ENCODE results near the gene MSH4.
"Not testable (repeated sequence)": the region's sequence is repeated elsewhere in the genome, so short reads cannot be mapped to it uniquely, and the experiment has no call there.

- not testable (repeated sequence) for TF ChIP-seq CTCF (optimal IDR thresholded peaks at IDR 0.05 in 1 of 3, IDR thresholded peaks at IDR 0.05 in 1 of 3, conservative IDR thresholded peaks at IDR 0.05 in 1 of 3; ENCODE audit: extremely low read depth in 1 of 3, insufficient read depth in 2 of 3, low read length in 3 of 3); EZH2 (IDR thresholded peaks at IDR 0.05; ENCODE audit: low read length)
These were observed 12.8 kb upstream of the MSH4 start for GRCh38 chr1:75783920-75784319.
